ENCODE measurements around the gene NPHP1.
"Not testable (repeated sequence)": the region's sequence is repeated elsewhere in the genome, so short reads cannot be mapped to it uniquely, and the experiment has no call there.

Gene NPHP1

DNA sequence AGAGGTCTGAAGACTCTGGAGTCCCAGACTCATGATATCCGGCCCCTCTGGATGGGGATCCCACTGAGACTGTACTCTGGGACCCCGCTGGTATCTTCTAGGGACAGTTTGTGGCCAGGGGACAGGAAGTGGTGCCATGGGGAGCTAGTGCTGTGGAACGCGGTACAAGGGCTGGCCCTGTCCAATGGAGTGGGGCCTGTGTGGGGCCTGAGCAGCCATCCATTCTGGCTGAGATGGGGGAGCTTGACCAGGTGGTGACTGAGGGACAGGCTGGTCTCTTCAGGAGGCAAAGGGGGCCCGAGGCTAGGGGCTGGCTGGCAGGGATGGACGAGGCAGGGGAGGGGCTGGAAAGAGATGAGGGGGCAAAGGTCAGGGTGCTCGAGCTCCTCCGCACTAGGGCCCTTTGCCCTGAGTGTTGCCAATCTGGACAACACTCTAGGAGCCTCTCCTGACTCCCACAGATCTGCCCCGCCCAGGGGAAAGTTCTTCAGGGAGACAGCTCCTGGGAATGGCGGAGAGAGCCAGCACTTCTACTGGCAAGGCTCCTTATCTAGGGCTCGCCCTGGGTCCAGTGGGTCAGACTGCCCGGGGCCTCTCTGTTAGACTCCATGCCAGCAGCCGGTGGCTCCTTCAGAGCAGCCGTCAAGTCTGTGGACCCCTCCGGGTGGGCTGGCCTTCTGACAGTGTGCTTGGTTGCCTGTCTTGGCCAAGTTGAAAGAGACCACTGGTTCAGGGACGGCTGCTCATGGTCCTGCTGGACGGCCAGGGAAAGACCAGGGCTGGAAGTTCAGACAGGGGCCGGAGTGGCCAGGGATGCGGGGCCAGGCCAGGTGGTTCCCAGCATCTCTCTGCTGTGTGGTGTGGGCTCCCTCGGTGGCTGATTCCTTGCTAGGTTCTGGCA, 101.5 kb downstream of the NPHP1 start:
- no peak for DNase-seq (ENCODE audit: low read depth in 2 of 2)

GRCh38 chr2:110101901-110102803, 102.7 kb downstream of the NPHP1 start:
- no peak for DNase-seq (ENCODE audit: low read depth in 2 of 2)

DNA sequence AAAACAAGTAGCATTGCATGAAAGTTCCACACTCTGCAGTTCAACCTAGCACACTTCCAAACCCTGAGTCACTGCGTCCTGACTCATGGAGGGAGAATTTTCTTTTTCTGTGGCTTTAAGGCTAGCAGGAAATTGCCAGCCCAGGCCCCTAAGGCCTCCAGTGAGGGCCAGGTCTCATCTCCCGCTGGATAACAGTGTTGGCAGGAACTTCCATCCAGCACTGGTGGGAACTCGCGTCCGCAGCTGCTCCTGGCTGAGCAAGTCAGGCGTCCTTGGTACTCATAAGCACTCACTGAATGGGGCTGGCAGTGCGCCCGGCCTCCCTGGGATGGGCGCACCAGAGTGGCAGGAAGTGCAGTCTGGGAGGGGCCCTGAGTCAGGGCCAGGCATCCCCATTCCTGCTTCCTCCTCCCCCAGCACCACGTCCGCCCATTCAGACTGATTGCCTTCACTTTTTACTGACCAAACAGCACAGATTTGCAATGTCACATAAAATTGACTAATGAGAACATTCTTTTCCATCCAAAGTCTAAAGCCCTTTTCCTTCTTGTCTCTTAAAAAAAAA, 103.5 kb downstream of the NPHP1 start:
- no peak for DNase-seq (ENCODE audit: low read depth in 2 of 2)

DNA sequence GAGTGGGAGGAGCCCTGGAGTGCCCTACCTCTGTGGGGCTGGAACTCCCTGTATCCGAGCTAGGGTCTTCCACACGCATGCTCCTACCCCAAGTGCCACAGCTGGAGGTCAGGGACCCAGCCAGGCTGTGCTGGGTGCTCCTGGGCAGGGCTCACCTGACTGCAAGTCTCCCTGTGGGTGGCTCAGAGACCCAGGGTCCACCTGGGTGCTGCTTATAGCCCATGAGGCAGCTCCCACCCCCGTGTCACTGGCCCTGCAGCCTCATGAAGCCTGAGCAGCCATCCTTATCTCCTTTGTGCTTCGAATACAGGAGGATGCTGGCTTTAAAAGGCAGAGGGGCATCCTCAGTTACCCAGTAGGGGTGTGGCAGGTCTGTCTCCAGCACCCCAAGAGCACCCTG, 103.9 kb downstream of the NPHP1 start:
- not testable (repeated sequence) for DNase-seq (ENCODE audit: low read depth in 2 of 2)

DNA sequence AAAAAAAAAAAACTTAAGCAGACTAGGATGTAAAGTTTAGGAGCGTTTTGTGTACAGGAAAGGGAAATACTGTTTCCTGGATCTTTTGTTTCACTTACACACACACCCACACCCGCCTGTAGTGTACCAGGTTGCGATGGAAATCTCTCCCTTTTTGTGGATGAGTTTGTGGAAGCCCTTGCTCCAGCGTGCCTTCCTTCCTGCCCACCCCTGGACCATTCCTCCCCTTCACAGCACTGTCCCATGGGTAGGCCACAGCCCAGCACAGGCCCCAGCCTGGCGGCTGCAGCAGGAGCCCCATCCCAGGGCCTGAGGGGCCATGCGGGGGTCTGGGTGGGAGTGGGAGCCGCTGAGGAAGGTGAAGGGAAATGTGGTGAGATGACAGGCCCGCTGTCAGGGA, 104.3 kb downstream of the NPHP1 start:
- DNase-seq (ENCODE audit: low read depth in 2 of 2) = no peak

- no peak for DNase-seq (ENCODE audit: low read depth in 2 of 2)
Observed at GRCh38 chr2:110099471-110100225, 105.2 kb downstream of the NPHP1 start.

GRCh38 chr2:110099038-110099425, 105.8 kb downstream of the NPHP1 start:
- no peak for DNase-seq (ENCODE audit: low read depth in 2 of 2)

- DNase-seq (ENCODE audit: low read depth in 2 of 2) = no peak
Observed at GRCh38 chr2:110097506-110098220, 107.2 kb downstream of the NPHP1 start.

DNA sequence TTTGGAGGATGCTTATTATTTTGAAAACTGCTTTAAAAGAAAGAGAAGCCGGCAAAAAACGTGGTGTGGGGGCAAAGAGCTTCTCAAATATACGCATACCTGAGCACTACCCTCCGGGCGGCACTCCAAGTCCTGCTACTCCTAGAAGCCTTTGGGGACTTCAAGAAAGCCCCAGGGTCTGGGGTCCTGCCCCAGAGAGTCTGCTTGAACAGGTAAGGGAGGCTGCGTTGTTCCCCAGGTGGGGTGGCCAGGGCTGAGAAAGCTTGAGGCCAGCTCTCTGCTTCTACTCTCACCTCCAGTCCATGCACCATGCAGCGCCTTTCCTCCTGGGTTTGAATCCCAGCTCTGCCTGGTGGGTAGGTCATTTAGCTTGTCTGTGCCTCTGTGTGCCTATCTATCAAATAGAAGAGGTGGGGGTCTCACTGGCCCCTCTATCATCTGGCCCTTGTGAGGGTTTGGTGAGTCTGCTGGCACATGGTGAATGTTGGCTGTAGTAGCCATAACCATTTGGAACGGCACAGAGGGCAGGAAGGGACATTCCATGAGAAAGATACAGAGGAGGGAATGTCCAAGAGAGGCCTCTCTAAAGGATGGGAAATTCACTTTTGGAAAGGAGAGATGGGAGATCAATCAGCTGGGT, 108.7 kb downstream of the NPHP1 start:
- no peak for DNase-seq (ENCODE audit: low read depth in 2 of 2)

DNA sequence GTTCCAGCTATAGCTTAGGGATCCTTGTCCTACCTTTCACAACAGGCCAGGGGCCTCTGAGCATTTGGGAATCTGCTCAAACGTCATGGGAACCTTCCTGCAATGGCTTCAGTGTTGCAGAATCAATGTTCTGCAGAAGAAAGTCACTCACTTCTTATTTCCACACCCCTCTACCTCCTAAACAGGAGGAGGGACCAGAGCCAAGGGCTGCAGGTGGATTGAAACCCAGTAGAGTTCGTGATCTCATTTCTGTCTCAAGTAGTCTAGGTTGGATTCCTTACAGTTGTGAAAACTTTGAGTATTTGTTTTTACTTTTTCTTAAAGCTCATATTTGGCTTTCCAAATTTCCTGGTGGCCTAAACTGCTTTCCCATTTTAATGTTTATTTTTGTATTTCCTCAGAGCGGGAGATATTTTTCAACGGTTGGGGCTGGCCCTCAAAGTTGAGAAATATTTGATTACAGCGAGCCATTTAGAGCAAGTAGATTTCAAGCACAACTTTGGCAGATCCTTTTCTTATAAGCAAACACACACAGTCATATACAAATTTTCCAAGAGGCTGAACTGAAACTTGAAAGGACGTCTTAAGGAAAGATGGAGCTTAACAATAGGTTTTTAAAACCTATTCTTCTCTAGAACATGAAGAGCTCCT, 109.8 kb downstream of the NPHP1 start:
- not testable (repeated sequence) for DNase-seq (ENCODE audit: low read depth in 2 of 2)

DNA sequence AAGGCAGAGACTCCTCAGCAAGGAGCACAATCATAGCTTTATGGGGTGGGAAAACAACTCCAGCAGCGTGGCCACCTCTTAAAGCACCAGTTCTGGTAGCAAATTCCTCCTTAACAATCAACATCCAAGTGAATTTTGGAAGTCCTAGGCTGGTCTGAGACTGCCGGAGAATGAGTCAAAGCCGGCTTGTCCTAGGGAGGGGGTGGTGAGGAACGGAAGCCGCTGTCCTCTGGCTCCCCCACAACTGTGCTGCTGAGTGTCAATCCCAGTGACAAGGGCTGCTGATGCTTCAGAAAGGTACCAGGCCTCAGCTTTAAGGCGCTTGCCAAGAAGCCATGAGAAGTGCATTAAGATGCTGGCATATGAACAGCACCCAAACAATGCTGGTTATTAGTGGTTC, 110.9 kb downstream of the NPHP1 start:
- not testable (repeated sequence) for DNase-seq (ENCODE audit: low read depth in 2 of 2)

- not testable (repeated sequence) for DNase-seq (ENCODE audit: low read depth in 2 of 2)
Observed at GRCh38 chr2:110090164-110090563, 114.6 kb downstream of the NPHP1 start.

GRCh38 chr2:110083757-110084156, 121.1 kb downstream of the NPHP1 start:
- not testable (repeated sequence) for DNase-seq (ENCODE audit: low read depth in 2 of 2)

DNA sequence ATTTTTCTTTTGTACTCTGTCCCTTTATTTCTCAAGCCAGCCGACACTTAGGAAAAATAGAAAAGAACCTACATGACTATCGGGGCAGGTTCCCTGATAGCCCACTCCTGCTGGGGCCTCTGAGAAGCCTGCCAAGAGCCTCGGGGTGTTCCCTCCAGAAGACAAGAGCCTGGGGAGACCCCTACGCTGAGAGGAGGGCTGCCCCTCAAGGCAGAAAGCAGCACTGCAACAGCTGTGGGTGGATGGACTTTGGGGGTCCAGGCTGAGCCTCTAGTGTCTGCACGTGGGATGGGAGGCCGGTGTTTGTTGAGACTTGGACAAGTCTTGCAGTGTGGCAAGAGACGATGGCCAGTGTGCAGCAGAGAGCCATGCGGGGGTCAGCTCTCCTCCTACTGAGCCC, 121.7 kb downstream of the NPHP1 start:
- DNase-seq (ENCODE audit: low read depth in 2 of 2) = not testable (repeated sequence)

DNA sequence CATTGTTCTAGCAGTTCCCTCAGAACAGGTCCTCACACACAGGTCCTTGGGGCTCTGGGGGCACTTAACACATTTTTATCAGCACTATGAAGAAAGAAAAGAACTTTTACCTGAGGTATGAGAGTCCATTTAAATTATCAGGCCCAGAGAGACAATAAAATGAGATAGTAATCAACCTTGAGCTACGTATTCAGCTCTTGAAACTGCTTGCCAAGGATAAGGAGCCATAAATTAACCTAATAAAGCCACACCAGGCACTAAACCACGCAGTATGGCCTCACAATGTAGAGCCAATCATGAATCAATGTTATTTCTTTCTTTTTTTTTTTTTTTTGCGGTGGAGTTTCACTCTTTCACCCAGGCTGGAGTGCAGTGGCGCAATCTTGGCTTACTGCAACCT, 126.7 kb downstream of the NPHP1 start:
- DNase-seq (ENCODE audit: low read depth in 2 of 2) = not testable (repeated sequence)

DNA sequence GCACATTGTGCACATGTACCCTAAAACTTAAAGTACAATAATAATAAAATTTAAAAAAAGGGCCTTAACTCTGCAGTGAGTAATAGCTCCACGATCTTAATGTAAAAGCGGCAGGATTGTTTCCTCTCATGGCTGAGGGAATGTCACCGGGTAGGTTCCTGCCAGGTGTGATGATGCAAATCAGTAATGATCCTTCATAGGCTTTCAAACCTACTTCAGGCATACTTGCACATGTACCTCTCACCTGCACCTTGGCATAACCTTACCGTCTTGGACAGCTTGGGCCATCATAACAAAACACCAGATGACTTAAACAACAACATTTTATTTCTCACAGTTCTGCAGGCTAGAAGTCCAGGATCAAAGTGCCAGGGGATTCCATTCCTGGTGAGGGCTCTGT, 128.9 kb downstream of the NPHP1 start:
- not testable (repeated sequence) for DNase-seq (ENCODE audit: low read depth in 2 of 2)
